ENCODE measurements around the gene CMSS1. TPM values are rescaled to one million over a fixed set of nuclear protein-coding genes. Genes with fewer than 3 reads are reported as not detected.

CMSS1 gene
- polyA plus RNA-seq, 2 of the 4 experiments (the other 2 are of a cell fraction) = 61.1 to 62.9 TPM

DNA sequence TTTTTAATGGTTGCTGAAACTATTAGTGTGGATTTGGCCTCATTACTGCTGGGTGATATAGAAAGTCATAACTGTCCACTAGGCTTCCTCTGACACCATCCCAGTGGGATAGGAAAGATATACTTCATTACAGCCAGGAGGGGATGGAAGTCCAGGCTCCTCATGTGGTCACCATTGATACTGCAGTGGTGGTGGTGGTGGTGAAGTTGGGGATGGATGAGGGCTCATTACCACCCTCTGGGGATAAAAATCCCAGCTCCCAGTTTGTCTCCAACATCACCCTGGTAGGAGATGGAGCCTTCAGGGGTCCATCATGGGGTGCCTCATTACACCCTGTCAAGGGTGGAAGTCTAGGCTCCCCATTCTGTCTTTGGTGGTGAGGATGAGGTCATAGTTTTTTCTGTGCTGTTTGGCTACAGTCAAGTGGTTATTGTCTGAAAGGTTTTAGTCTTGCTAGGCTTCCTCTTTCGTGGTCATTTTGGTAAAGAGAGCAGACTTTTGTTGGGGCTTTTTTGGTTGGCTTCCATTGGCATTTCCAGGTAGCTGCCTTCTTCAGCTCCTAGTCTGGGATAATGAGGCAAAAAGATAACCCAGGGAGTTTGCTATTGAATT, 326.7 kb downstream of the CMSS1 start (continued):
- TF ChIP-seq, protein P1, sequence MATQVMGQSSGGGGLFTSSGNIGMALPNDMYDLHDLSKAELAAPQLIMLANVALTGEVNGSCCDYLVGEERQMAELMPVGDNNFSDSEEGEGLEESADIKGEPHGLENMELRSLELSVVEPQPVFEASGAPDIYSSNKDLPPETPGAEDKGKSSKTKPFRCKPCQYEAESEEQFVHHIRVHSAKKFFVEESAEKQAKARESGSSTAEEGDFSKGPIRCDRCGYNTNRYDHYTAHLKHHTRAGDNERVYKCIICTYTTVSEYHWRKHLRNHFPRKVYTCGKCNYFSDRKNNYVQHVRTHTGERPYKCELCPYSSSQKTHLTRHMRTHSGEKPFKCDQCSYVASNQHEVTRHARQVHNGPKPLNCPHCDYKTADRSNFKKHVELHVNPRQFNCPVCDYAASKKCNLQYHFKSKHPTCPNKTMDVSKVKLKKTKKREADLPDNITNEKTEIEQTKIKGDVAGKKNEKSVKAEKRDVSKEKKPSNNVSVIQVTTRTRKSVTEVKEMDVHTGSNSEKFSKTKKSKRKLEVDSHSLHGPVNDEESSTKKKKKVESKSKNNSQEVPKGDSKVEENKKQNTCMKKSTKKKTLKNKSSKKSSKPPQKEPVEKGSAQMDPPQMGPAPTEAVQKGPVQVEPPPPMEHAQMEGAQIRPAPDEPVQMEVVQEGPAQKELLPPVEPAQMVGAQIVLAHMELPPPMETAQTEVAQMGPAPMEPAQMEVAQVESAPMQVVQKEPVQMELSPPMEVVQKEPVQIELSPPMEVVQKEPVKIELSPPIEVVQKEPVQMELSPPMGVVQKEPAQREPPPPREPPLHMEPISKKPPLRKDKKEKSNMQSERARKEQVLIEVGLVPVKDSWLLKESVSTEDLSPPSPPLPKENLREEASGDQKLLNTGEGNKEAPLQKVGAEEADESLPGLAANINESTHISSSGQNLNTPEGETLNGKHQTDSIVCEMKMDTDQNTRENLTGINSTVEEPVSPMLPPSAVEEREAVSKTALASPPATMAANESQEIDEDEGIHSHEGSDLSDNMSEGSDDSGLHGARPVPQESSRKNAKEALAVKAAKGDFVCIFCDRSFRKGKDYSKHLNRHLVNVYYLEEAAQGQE (IDR thresholded peaks at IDR 0.05) = no peak
- no peak for TF ChIP-seq KDM5A (IDR thresholded peaks at IDR 0.05)

GRCh38 chr3:100149130-100149529, 331.5 kb downstream of the CMSS1 start:
- ChIA-PET CTCF (interaction anchor here (1.0 kb wide), 1 partner anchor 9 kb away, joined by 3 read pairs; no protein-coding TSS in a partner anchor), POLR2A (interaction anchor here (0.6 kb wide), 1 partner anchor 268 kb away, joined by 3 read pairs; no protein-coding TSS in a partner anchor)
- FAIRE-seq (no peak), ATAC-seq (no peak), DNase-seq (ENCODE audit: low read depth in 1 of 2, low spot score in 1 of 2) (no peak)
- WGBS (ENCODE audit: missing lambda C conversion rate) = 100% methylated on average over 2 of the region's 2 CpGs
- Histone ChIP-seq H3K27ac (no peak overlapping the region), H3K4me2 (no peak overlapping the region), H3K4me1 (no peaks in the 10 kb centered on the region), H3K9me3 (no peaks in the 10 kb centered on the region), H3K4me3 (no peak overlapping the region)
- TF ChIP-seq CBX2 (IDR thresholded peaks at IDR 0.05; ENCODE audit: borderline replicate concordance, low read depth) (no peak), MAFK (IDR thresholded peaks at IDR 0.05; ENCODE audit: partially characterized antibody) (no peak), PBX3 (IDR thresholded peaks at IDR 0.05) (no peak), JUN (IDR thresholded peaks at IDR 0.05) (no peak), ZC3H11A (IDR thresholded peaks at IDR 0.05) (no peak)
- TF ChIP-seq, protein P2, sequence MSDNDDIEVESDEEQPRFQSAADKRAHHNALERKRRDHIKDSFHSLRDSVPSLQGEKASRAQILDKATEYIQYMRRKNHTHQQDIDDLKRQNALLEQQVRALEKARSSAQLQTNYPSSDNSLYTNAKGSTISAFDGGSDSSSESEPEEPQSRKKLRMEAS (IDR thresholded peaks at IDR 0.05) = no peak

- Histone ChIP-seq H3K4me1 (no peaks in the 10 kb centered on the region), H3K4me3 (no peak overlapping the region), H3K4me2 (no peak overlapping the region), H3K27ac (no peak overlapping the region), H3K9me3 (peaks cover 3% of the 10 kb centered on the region; the same call in 1 of the 3 replicates)
- TF ChIP-seq MYC (IDR thresholded peaks at IDR 0.05; ENCODE audit: borderline replicate concordance, low read length) (no peak), CBX8 (IDR thresholded peaks at IDR 0.05) (no peak), SREBF2 (IDR thresholded peaks at IDR 0.05) (no peak), KDM1A (IDR thresholded peaks at IDR 0.05; ENCODE audit: low read depth) (no peak), MAFK (IDR thresholded peaks at IDR 0.05; ENCODE audit: partially characterized antibody) (no peak), CEBPB (IDR thresholded peaks at IDR 0.05) (no peak), RARB (CRISPR knock-in tag; IDR thresholded peaks at IDR 0.05) (no peak), NFE2L2 (conservative IDR thresholded peaks at IDR 0.05; ENCODE audit: low read length) (no peak), GATA3 (IDR thresholded peaks at IDR 0.05; ENCODE audit: borderline replicate concordance) (no peak), MAZ (IDR thresholded peaks at IDR 0.05; ENCODE audit: borderline replicate concordance, low read depth, low read length) (no peak), BHLHE40 (IDR thresholded peaks at IDR 0.05; ENCODE audit: low read depth, low read length) (no peak), CTCF (IDR thresholded peaks at IDR 0.05) (no peak), RFX5 (IDR thresholded peaks at IDR 0.05) (no peak), NPAS2 (CRISPR knock-in tag; IDR thresholded peaks at IDR 0.05; ENCODE audit: borderline replicate concordance) (no peak), FOSB (CRISPR knock-in tag; IDR thresholded peaks at IDR 0.05) (no peak), KDM5A (IDR thresholded peaks at IDR 0.05) (no peak), ESRRA (IDR thresholded peaks at IDR 0.05; ENCODE audit: borderline replicate concordance, low read length) (no peak)
- TF ChIP-seq, protein P1 (IDR thresholded peaks at IDR 0.05) = no peak
- 95% methylated on average over 6 of the region's 6 CpGs for WGBS (ENCODE audit: missing lambda C conversion rate)
- DNase-seq (ENCODE audit: low read depth in 1 of 2, low spot score in 1 of 2) (no peak), FAIRE-seq (no peak), ATAC-seq (no peak)
- CTCF ChIA-PET = interaction anchor here (1.0 kb wide), 1 partner anchor 10 kb away, joined by 3 read pairs; no protein-coding TSS in a partner anchor
- POLR2A ChIA-PET = no interaction called here
Observed at GRCh38 chr3:100149713-100150415, 332.2 kb downstream of the CMSS1 start.

All from A549 (cell line).